Neural cell (in vitro differentiated cells): ENCODE results near the gene PTCD2.
"Not testable (repeated sequence)": the region's sequence is repeated elsewhere in the genome, so short reads cannot be mapped to it uniquely, and the experiment has no call there.

Experiments used
- EP300 ChIP-seq: fragments of 450-650 bp; conservative IDR thresholded peaks from 2 replicates; pipeline ENCODE4 v1.6.1; 2014; ENCODE audit warnings: antibody characterized with exemption, mild to moderate bottlenecking, moderate library complexity; ENCODE audit not compliant: poor library complexity, severe bottlenecking
- EZH2 ChIP-seq: fragments of 200-600, 300-800 bp; shearing (Covaris generic), sonication (generic); IDR thresholded peaks from 2 replicates; pipeline ENCODE4 v1.6.1; 2014; ENCODE audit warnings: antibody characterized with exemption, low read length, borderline replicate concordance, mild to moderate bottlenecking; ENCODE audit not compliant: insufficient read depth, poor library complexity, severe bottlenecking
- RAD21 ChIP-seq: fragments of 450-650 bp; conservative IDR thresholded peaks from 2 replicates; pipeline ENCODE4 v1.6.1; 2014; ENCODE audit warnings: antibody characterized with exemption, mild to moderate bottlenecking, moderate library complexity
- REST ChIP-seq: IDR thresholded peaks from 2 replicates; pipeline ENCODE4 v1.6.1; 2012; ENCODE audit warnings: borderline replicate concordance
- TF ChIP-seq, protein P1 (sequence below): fragments of 450-650 bp; IDR thresholded peaks from 2 replicates; pipeline ENCODE4 v1.5.1; 2014; ENCODE audit warnings: antibody characterized with exemption, mild to moderate bottlenecking, moderate library complexity; ENCODE audit not compliant: poor library complexity, severe bottlenecking

- TF ChIP-seq RAD21, EP300, EZH2, REST: not testable (repeated sequence)
- TF ChIP-seq, protein P1, sequence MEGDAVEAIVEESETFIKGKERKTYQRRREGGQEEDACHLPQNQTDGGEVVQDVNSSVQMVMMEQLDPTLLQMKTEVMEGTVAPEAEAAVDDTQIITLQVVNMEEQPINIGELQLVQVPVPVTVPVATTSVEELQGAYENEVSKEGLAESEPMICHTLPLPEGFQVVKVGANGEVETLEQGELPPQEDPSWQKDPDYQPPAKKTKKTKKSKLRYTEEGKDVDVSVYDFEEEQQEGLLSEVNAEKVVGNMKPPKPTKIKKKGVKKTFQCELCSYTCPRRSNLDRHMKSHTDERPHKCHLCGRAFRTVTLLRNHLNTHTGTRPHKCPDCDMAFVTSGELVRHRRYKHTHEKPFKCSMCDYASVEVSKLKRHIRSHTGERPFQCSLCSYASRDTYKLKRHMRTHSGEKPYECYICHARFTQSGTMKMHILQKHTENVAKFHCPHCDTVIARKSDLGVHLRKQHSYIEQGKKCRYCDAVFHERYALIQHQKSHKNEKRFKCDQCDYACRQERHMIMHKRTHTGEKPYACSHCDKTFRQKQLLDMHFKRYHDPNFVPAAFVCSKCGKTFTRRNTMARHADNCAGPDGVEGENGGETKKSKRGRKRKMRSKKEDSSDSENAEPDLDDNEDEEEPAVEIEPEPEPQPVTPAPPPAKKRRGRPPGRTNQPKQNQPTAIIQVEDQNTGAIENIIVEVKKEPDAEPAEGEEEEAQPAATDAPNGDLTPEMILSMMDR = not testable (repeated sequence)
Measured at GRCh38 chr5:72404771-72405170, 84.6 kb downstream of the PTCD2 start.
